Common myeloid progenitor, CD34-positive (primary cell): ENCODE data around the gene ANKRD33. TPM values are rescaled to one million over a fixed set of nuclear protein-coding genes. Genes with fewer than 3 reads are reported as not detected.

Source experiments
- CTCF ChIA-PET: fragments of 350-600 bp; sonication (Branson Sonifier 250); formaldehyde crosslinking; loops from one replicate; lab custom pipeline; 2021; ENCODE audit warnings: antibody characterized with exemption; lab: Charles Lee
- POLR2A ChIA-PET: fragments of 350-600 bp; sonication (Branson Sonifier 250); formaldehyde crosslinking; loops from one replicate; lab custom pipeline; 2021; ENCODE audit warnings: antibody characterized with exemption; lab: Charles Lee
- DNase-seq, 3 donors: peaks; one replicate each; pipeline versions ENCODE4 v3.0.0 to v3.0.0-alpha.2; 2013
- H3K27ac ChIP-seq, 2 experiments: 1 replicate in 1 of 2; 2 replicates in 1 of 2; pipeline ENCODE4 v1.7.0; 2013; ENCODE audit warnings: inconsistent platforms in 2 of 2, low read length in 2 of 2, mild to moderate bottlenecking in 2 of 2, low read depth in 1 of 2, moderate library complexity in 1 of 2; ENCODE audit not compliant: severe bottlenecking in 2 of 2, insufficient read depth in 1 of 2, poor library complexity in 1 of 2
- H3K27me3 ChIP-seq, 5 experiments: replicated peaks in 2 of 5; 1 replicate in 3 of 5; 2 replicates in 2 of 5; pipeline versions ENCODE4 v1.6.1 to v1.7.0; 2013; ENCODE audit warnings: low read length in 4 of 5, mild to moderate bottlenecking in 2 of 5, moderate library complexity in 2 of 5, inconsistent platforms in 1 of 5; ENCODE audit not compliant: insufficient read depth in 5 of 5, control insufficient read depth in 4 of 5
- H3K36me3 ChIP-seq, 4 experiments: 1 replicate in 2 of 4; 2 replicates in 2 of 4; pipeline versions ENCODE4 v1.6.1 to v1.7.0; 2013; ENCODE audit warnings: low read length in 3 of 4, control low read depth in 1 of 4, mild to moderate bottlenecking in 1 of 4; ENCODE audit not compliant: control insufficient read depth in 4 of 4, insufficient read depth in 4 of 4
- H3K4me1 ChIP-seq, 4 experiments: 1 replicate in 3 of 4; 2 replicates in 1 of 4; pipeline versions ENCODE4 v1.6.1 to v1.7.1; 2013; ENCODE audit warnings: low read length in 3 of 4, mild to moderate bottlenecking in 3 of 4, control low read depth in 1 of 4, inconsistent platforms in 1 of 4, moderate library complexity in 1 of 4; ENCODE audit not compliant: control insufficient read depth in 4 of 4, insufficient read depth in 4 of 4; ENCODE audit errors: control extremely low read depth in 1 of 4
- H3K4me3 ChIP-seq, 7 experiments: 1 replicate in 4 of 7; 2 replicates in 3 of 7; pipeline versions ENCODE4 v1.5.1 to v1.7.0; 2013; ENCODE audit warnings: mild to moderate bottlenecking in 7 of 7, low read length in 6 of 7, moderate library complexity in 6 of 7, inconsistent platforms in 2 of 7, low read depth in 2 of 7, control low read depth in 1 of 7; ENCODE audit not compliant: insufficient read depth in 4 of 7, control insufficient read depth in 1 of 7; ENCODE audit errors: extremely low read depth in 1 of 7
- H3K9me3 ChIP-seq, 5 experiments: 1 replicate in 4 of 5; 2 replicates in 1 of 5; pipeline versions ENCODE4 v1.6.1 to v1.7.1; 2013; ENCODE audit warnings: low read length in 4 of 5, mild to moderate bottlenecking in 2 of 5, inconsistent platforms in 1 of 5, low read depth in 1 of 5, moderate library complexity in 1 of 5; ENCODE audit not compliant: control insufficient read depth in 4 of 5, insufficient read depth in 2 of 5; ENCODE audit errors: control extremely low read depth in 1 of 5
- WGBS: methylation state at CpG from one replicate; pipeline ENCODE4 v1.1.5; 2013; ENCODE audit not compliant: insufficient coverage; 5-methylcytosine and 5-hydroxymethylcytosine counted together
- polyA plus RNA-seq: library from polyadenylated mRNA; unstranded; fragments of 120-200 nt; gene quantifications from one replicate; pipeline ENCODE4 v1.2.1, GENCODE V29; 2013

The ANKRD33 gene, protein sequence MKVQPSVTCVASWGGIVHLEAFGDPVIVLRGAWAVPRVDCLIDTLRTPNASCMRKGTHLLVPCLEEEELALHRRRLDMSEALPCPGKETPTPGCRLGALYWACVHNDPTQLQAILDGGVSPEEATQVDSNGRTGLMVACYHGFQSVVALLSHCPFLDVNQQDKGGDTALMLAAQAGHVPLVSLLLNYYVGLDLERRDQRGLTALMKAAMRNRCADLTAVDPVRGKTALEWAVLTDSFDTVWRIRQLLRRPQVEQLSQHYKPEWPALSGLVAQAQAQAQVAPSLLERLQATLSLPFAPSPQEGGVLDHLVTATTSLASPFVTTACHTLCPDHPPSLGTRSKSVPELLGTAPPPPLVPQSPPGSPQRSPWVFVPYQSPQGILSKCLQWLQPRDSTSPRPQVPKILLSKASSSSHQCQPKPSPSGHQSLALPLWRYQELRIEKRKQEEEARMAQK
- not detected for polyA plus RNA-seq

- ChIA-PET POLR2A (no interaction called here), CTCF (interaction anchor here (0.9 to 9.2 kb wide), 15 partner anchors 7 to 96 kb away, joined by 3 to 77 read pairs (median 6); no protein-coding TSS in a partner anchor)
- Histone ChIP-seq H3K36me3 (no peaks in the 10 kb centered on the region), H3K4me3 (no peak within 1 kb of the TSS), H3K27me3 (no peaks in the 10 kb centered on the region), H3K9me3 (peaks cover 0 to 5% (median 0%) of the 10 kb centered on the region in 5 experiments), H3K4me1 (peaks cover 8 to 18% (median 14%) of the 10 kb centered on the region in 4 experiments), H3K27ac (no peak within 1 kb of the TSS)
- DNase-seq, result peak in 1 of 3 donors; percentile 52
- WGBS, result 60% methylated on average over 41 of the region's 41 CpGs
These were observed at the start of gene ANKRD33 for GRCh38 chr12:51887476-51888315. TSS of gene ANKRD33 (plus strand) at chr12:51888103. CDS start at chr12:51888187, 84 bp downstream.

- POLR2A ChIA-PET, result interaction anchor here (1.0 kb wide), 1 partner anchor 31 kb away, joined by 3 read pairs; no protein-coding TSS in a partner anchor
- Histone ChIP-seq H3K27me3 (no peaks in the 10 kb centered on the region), H3K4me3 (no peak overlapping the region), H3K36me3 (no peaks in the 10 kb centered on the region), H3K27ac (no peak overlapping the region), H3K4me1 (peaks cover 0 to 22% (median 7%) of the 10 kb centered on the region in 4 experiments), H3K9me3 (no peaks in the 10 kb centered on the region)
- no peak for DNase-seq
- CTCF ChIA-PET, result no interaction called here
- WGBS, result 97% methylated on average over 4 of the region's 4 CpGs
These were observed 49.1 kb upstream of the ANKRD33 start for GRCh38 chr12:51838762-51839161.

GRCh38 chr12:51839310-51839947 is 48.5 kb upstream of the ANKRD33 start:
- DNase-seq, result no peak
- no peaks in the 10 kb centered on the region for H3K36me3 ChIP-seq
- 97% methylated on average over 5 of the region's 5 CpGs for WGBS
- H3K27ac ChIP-seq, result no peak overlapping the region
- ChIA-PET CTCF (no interaction called here), POLR2A (interaction anchor here (1.0 kb wide), 1 partner anchor 31 kb away, joined by 3 read pairs; no protein-coding TSS in a partner anchor)
- H3K4me3 ChIP-seq, result no peak overlapping the region
- peaks cover 0 to 17% (median 2%) of the 10 kb centered on the region in 4 experiments for H3K4me1 ChIP-seq
- peaks cover 0 to 3% (median 0%) of the 10 kb centered on the region in 5 experiments for H3K27me3 ChIP-seq
- H3K9me3 ChIP-seq, result no peaks in the 10 kb centered on the region

GRCh38 chr12:51840966-51841365 is 46.9 kb upstream of the ANKRD33 start:
- DNase-seq, result no peak
- peaks cover 0 to 7% (median 1%) of the 10 kb centered on the region in 4 experiments for H3K4me1 ChIP-seq
- ChIA-PET POLR2A (interaction anchor here (0.6 kb wide), 1 partner anchor 442 kb away, joined by 3 read pairs; no protein-coding TSS in a partner anchor), CTCF (interaction anchor here (1.3 to 1.9 kb wide), 5 partner anchors 11 to 30 kb away, joined by 4 to 7 read pairs (median 5); no protein-coding TSS in a partner anchor)
- 85% methylated on average over 2 of the region's 6 CpGs for WGBS
- peaks cover 0 to 4% (median 3%) of the 10 kb centered on the region in 5 experiments for H3K27me3 ChIP-seq
- H3K9me3 ChIP-seq, result no peaks in the 10 kb centered on the region
- H3K4me3 ChIP-seq, result no peak overlapping the region
- no peaks in the 10 kb centered on the region for H3K36me3 ChIP-seq
- H3K27ac ChIP-seq, result no peak overlapping the region

GRCh38 chr12:51841727-51842126 is 46.2 kb upstream of the ANKRD33 start:
- POLR2A ChIA-PET, result no interaction called here
- peaks cover 0 to 11% (median 6%) of the 10 kb centered on the region in 5 experiments for H3K27me3 ChIP-seq
- no peak overlapping the region for H3K27ac ChIP-seq
- H3K9me3 ChIP-seq, result no peaks in the 10 kb centered on the region
- CTCF ChIA-PET, result interaction anchor here (1.3 to 1.9 kb wide), 4 partner anchors 11 to 29 kb away, joined by 4 to 7 read pairs (median 5); no protein-coding TSS in a partner anchor
- no peak for DNase-seq
- WGBS, result 95% methylated on average over 3 of the region's 6 CpGs
- H3K36me3 ChIP-seq, result no peaks in the 10 kb centered on the region
- H3K4me3 ChIP-seq, result no peak overlapping the region
- peaks cover 0 to 15% (median 9%) of the 10 kb centered on the region in 4 experiments for H3K4me1 ChIP-seq

DNA sequence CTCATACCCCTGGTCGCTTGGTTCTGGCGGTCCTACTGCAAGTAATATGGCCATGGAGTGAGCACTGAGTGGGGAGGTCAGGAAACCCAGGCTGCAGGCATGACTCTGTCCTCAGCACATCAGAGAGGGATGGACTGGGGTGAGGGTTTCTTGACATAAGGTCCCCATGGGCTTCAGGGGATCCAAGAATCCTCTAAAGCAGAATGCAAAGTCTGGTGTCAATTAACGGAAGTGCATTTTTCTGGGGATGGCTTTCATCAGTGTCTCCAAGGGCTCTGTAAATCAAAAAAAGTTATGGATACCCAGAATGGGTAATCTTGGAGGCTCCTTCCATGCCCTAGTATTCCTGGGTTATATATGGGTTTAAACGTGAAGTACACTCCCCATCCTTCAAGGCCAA is 43.0 kb upstream of the ANKRD33 start:
- POLR2A ChIA-PET, result no interaction called here
- CTCF ChIA-PET, result interaction anchor here (1.1 kb wide), 1 partner anchor 21 kb away, joined by 3 read pairs; no protein-coding TSS in a partner anchor
- H3K9me3 ChIP-seq, result no peaks in the 10 kb centered on the region
- H3K4me1 ChIP-seq, result peaks cover 0 to 32% (median 25%) of the 10 kb centered on the region in 4 experiments
- no peak overlapping the region for H3K27ac ChIP-seq
- no peak overlapping the region for H3K4me3 ChIP-seq
- peaks cover 0 to 31% (median 9%) of the 10 kb centered on the region in 5 experiments for H3K27me3 ChIP-seq
- WGBS, result 92% methylated on average over 4 of the region's 4 CpGs
- no peaks in the 10 kb centered on the region for H3K36me3 ChIP-seq
- no peak for DNase-seq
